ENCODE results near the gene AGTRAP. TPM values are rescaled to one million over a fixed set of nuclear protein-coding genes. Genes with fewer than 3 reads are reported as not detected.

Gene AGTRAP
- total RNA-seq, 1 experiment from 2014 or later: 30.4 TPM

GRCh38 chr1:11738096-11738495 is 2.2 kb downstream of the AGTRAP start:
- Mint-ChIP-seq H3K27me3 (ENCODE audit: unreplicated experiment) (no peaks in the 10 kb centered on the region), H3K4me3 (ENCODE audit: low read depth, unreplicated experiment) (no peak overlapping the region), H3K4me1 (ENCODE audit: low read depth, unreplicated experiment) (peaks cover 5% of the 10 kb centered on the region), H3K36me3 (ENCODE audit: insufficient read depth, unreplicated experiment) (peaks cover 21% of the 10 kb centered on the region), H3K27ac (ENCODE audit: unreplicated experiment) (no peak overlapping the region), H3K9me3 (ENCODE audit: low read depth, unreplicated experiment) (no peaks in the 10 kb centered on the region)
- intact Hi-C loops (cut with micrococcal nuclease; ENCODE audit: unreplicated experiment): no loop called here
- no peak for DNase-seq
- BruUV-seq (replicated peaks): no TSS peak
- TF ChIP-seq CTCF (IDR thresholded peaks at IDR 0.05; ENCODE audit: unreplicated experiment): no peak
- CTCF ChIA-PET: interaction anchor here (0.6 kb wide), 1 partner anchor 12 kb away, joined by 3 read pairs; no protein-coding TSS in a partner anchor

DNA sequence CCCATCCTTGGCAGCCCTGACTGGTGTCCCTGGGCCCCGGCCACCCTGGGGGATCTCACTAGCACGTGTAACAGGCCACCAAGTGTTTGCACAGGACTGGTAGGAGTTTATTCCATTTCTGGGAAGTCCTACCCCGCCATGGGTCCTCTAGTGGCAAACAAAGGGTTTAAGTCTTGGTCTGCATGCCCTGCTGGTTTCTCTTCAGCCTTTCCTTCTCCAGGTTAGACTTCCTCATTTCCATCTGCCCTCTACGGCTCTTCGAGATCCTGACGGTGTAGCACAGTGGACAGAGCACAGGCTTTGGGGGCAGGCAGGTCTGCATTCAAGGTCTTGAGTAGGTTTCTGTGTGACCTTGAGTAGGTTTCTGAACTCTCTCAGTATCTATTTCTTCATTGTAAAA is 2.8 kb downstream of the AGTRAP start:
- Mint-ChIP-seq H3K36me3 (ENCODE audit: insufficient read depth, unreplicated experiment) (peaks cover 21% of the 10 kb centered on the region), H3K4me3 (ENCODE audit: low read depth, unreplicated experiment) (no peak overlapping the region), H3K27me3 (ENCODE audit: unreplicated experiment) (no peaks in the 10 kb centered on the region), H3K4me1 (ENCODE audit: low read depth, unreplicated experiment) (peaks cover 5% of the 10 kb centered on the region), H3K9me3 (ENCODE audit: low read depth, unreplicated experiment) (no peaks in the 10 kb centered on the region), H3K27ac (ENCODE audit: unreplicated experiment) (no peak overlapping the region)
- intact Hi-C loops (cut with micrococcal nuclease; ENCODE audit: unreplicated experiment): no loop called here
- no peak for DNase-seq
- no peak for TF ChIP-seq CTCF (IDR thresholded peaks at IDR 0.05; ENCODE audit: unreplicated experiment)
- no TSS peak for BruUV-seq (replicated peaks)
- CTCF ChIA-PET: no interaction called here

GRCh38 chr1:11740258-11741192 is 4.6 kb downstream of the AGTRAP start:
- H3K4me1 Mint-ChIP-seq (ENCODE audit: low read depth, unreplicated experiment): peaks cover 3% of the 10 kb centered on the region
- no peak overlapping the region for H3K27ac Mint-ChIP-seq (ENCODE audit: unreplicated experiment)
- intact Hi-C loops (cut with micrococcal nuclease; ENCODE audit: unreplicated experiment): no loop called here
- no peak for TF ChIP-seq CTCF (IDR thresholded peaks at IDR 0.05; ENCODE audit: unreplicated experiment)
- no peaks in the 10 kb centered on the region for H3K27me3 Mint-ChIP-seq (ENCODE audit: unreplicated experiment)
- H3K36me3 Mint-ChIP-seq (ENCODE audit: insufficient read depth, unreplicated experiment): peaks cover 17% of the 10 kb centered on the region
- CTCF ChIA-PET: no interaction called here
- no peak overlapping the region for H3K4me3 Mint-ChIP-seq (ENCODE audit: low read depth, unreplicated experiment)
- no TSS peak for BruUV-seq (replicated peaks)
- DNase-seq: no peak
- no peaks in the 10 kb centered on the region for H3K9me3 Mint-ChIP-seq (ENCODE audit: low read depth, unreplicated experiment)

- no peak overlapping the region for H3K4me3 Mint-ChIP-seq (ENCODE audit: low read depth, unreplicated experiment)
- BruUV-seq (replicated peaks): no TSS peak
- TF ChIP-seq CTCF (IDR thresholded peaks at IDR 0.05; ENCODE audit: unreplicated experiment): no peak
Measured at GRCh38 chr1:11741482-11741881, 5.5 kb downstream of the AGTRAP start.

More at GRCh38 chr1:11741482-11741881, 5.5 kb downstream of the AGTRAP start:
- intact Hi-C loops (cut with micrococcal nuclease; ENCODE audit: unreplicated experiment): no loop called here
- no peak for DNase-seq
- H3K36me3 Mint-ChIP-seq (ENCODE audit: insufficient read depth, unreplicated experiment): peaks cover 7% of the 10 kb centered on the region
- no peaks in the 10 kb centered on the region for H3K4me1 Mint-ChIP-seq (ENCODE audit: low read depth, unreplicated experiment)
- no peaks in the 10 kb centered on the region for H3K27me3 Mint-ChIP-seq (ENCODE audit: unreplicated experiment)
- CTCF ChIA-PET: no interaction called here
- H3K9me3 Mint-ChIP-seq (ENCODE audit: low read depth, unreplicated experiment): no peaks in the 10 kb centered on the region
- no peak overlapping the region for H3K27ac Mint-ChIP-seq (ENCODE audit: unreplicated experiment)
